ENCODE measurements around the gene TAGLN2.

GRCh38 chr1:159879977-159880376 is 45.3 kb downstream of the TAGLN2 start:
- TF ChIP-seq CTCF (IDR thresholded peaks at IDR 0.05) = no peak
- no peak for TF ChIP-seq POLR2A (IDR thresholded peaks at IDR 0.05)
